Measurements from ENCODE around the gene TRIM31.

TRIM31 gene, protein sequence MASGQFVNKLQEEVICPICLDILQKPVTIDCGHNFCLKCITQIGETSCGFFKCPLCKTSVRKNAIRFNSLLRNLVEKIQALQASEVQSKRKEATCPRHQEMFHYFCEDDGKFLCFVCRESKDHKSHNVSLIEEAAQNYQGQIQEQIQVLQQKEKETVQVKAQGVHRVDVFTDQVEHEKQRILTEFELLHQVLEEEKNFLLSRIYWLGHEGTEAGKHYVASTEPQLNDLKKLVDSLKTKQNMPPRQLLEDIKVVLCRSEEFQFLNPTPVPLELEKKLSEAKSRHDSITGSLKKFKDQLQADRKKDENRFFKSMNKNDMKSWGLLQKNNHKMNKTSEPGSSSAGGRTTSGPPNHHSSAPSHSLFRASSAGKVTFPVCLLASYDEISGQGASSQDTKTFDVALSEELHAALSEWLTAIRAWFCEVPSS

DNA sequence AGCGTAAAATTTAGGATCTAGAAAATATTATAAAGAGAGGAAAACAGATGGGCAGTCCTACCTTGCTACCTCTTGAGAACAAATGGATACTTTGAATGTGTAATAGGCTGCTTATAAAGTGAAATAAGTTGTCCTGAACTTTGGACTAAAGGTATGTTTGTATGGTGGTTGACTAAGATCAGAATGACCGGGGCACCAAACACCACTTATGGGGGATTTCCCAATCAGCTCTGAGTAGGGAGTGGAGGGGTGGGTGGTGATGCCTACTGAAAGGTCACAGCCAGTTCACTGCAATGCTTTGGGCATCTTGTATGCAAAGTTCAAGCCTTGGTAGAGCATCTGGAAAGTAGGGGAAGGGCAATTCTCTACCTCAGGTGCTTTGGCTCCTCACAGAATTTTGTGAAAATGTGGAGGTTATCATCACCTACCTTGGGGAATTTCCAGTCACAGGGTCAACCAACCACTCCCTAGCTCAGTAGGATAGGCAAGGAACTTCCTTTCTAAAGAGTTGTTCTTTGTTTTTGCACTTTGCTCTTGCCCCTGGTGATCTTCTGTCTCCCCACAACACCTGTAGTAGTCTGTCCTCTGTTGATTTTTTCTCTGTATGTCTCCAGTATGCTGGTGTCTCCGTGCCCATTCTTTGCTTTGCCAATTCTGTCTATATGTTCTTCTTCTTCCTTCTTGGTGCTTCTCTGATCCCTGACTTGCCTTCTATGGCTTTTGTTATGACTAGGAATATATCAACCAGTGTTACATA lies at the start of gene TRIM31:
Gene TRIM31 (minus strand): TSS at position 88 of the 757 bp plus-strand sequence. CDS start 285 bp downstream, outside the sequence.
- no peak for DNase-seq

GRCh38 chr6:30162265-30163089 lies 49.6 kb upstream of the TRIM31 start:
- no peak for DNase-seq

GRCh38 chr6:30160785-30161531 lies 48.1 kb upstream of the TRIM31 start, which contains the start of gene TRIM10:
TSS of gene TRIM10 (minus strand) at chr6:30161211. CDS start at chr6:30160858, 353 bp downstream.
- no peak for DNase-seq

GRCh38 chr6:30160008-30160784 lies 47.3 kb upstream of the TRIM31 start:
- DNase-seq, result no peak

DNA sequence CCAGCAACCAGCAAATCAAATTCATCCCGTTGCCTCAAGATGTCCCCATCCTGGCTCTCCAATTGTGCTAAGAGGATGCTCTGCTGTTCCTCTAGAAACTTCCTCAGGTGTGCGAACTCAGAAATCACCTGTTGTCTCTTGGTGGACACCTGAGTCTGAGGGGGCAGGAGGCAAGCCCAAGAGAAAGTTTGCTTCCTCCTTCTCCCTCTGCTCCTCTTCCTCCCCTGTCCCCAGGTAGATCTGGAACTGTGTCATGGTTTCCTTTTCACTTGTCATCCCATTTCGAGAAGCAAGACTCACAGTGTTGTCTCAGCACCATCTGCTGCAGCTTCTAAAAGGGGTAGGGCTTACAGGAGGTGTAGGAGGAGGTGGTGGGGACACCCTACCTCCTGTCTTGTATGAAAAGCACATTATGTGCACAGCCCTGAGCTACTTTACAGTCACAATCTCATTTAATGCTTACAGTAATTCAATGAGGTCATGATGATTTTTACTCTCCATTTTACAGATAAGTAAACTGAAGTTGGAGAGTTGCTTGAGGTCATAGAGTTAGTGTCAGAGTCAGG lies 45.7 kb upstream of the TRIM31 start:
- DNase-seq, result no peak

GRCh38 chr6:30157999-30158398 lies 45.1 kb upstream of the TRIM31 start:
- no peak for DNase-seq

DNA sequence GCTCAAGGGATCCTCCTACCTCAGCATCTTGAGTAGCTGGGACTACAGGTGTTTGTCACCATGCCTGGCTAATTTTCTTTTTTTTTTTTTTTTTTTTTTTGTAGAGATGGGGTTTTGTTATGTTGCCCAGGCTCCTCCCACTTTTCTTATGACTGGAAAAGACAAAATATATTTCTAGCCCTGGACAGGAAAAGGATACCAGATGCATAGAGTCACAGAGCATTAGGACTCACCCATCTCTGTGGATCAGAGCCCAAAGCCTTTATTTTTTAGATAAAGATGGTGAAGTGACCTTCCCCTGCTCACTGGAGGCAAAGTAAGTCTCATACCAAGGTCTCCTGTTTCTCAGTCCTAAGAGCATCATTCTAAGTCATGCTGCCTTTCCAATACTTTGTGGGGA lies 44.7 kb upstream of the TRIM31 start:
- DNase-seq, result no peak

GRCh38 chr6:30156774-30157173 lies 43.9 kb upstream of the TRIM31 start:
- no peak for DNase-seq

DNA sequence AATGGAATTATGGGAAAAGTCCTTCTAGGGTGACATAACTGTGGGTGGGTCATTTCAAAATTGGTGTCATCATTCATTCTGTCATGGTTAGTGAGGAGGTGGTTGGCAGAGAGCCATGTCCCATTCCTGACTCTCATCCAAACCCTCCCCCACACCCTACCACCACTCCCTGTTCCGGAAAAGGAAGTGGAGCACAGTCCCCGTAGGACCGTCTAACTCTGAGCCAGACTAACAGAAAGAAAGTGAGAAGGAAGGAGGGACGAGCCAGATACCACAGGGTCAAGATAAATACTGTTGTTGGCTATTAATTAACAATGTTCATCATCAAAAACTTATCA lies 43.3 kb upstream of the TRIM31 start:
- no peak for DNase-seq

DNA sequence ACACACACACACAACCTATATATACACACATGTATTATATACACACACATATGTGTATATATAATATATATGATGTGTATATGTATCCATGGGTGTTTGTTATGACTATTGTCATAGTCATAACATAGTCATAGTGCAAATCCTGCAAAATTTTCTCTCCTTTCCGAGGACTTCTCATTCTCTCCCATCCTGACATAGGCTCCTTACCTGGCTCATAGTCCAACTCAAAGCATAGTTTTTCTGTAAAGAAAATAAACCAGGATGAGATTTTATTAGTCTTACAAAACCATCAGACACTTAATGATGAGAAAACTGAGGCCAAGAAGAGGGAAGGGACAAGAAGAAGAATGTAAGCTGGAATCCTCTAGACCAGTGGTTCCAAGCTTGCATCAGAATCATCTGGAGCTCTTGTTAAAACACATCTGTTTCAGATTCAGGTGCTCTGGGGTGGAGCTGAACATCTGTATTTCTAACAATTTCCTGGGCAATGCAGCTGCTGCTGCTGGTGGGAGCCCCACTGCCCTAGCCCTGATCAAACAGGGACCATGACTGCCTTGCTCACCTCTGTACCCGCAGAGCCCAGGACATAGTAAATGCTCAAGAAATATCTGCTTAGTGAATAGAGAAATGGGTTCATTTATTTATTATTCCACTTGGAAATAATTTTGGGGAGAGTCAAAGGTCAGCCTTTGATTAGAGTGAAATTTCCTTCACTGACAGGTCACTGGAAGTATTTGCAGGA lies 42.8 kb upstream of the TRIM31 start:
- no peak for DNase-seq

DNA sequence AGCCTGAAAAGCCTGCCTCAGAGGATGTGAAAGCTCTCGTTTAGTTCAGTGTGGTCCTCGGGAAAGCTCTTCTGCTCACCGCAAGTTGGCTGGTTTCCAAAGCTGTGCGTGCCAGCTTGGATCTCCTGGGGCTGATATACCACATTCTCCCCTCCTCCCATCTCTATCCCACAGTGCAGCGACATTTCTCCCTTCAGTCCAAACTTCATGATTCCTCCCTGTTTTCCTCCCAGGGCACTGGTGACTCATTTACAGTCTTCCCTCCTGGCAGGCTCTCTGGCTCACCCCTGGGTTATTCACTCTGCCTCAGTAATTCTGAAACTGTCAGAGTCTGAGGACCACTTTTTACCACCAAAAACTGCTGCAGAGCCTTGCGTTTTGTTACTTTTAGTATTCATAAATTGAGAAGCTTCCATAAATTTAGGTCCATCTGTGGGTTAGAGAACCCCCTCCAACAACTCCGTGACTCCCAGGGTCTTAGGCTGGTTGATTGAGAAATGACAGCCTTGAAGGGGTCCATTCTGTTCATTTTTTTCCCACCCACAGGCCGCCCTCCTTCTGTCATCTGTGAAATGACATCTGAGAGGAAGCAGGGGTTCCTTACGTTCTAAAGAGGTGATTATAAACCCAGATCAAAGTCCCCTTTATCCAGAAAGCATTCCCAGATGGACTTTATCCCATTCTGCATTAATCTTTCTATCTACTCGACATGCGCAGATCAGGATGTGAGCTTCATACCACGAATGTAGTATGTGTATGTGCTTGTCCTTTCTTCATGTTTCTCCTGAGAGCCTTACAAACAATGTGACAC lies 42.0 kb upstream of the TRIM31 start:
- DNase-seq, result no peak

DNA sequence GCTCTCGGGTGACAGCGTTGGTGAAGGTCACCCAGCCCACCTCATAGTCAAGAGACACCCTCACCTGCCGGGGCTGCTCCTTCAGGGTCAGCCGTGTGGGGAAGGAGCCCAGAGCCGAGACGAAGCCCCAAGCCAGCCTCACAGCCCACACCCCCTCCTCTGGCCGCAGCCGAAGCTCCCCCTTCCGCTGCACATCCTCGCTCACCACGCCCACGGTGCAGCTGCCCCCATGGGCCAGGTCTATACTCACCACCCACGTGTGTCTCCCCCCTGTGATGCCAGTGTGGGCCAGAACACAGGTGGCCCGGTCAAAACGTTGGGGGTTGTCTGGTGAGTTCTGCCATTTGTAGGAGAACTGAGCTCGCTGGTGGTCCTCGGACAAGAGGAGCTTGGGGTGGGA lies 41.2 kb upstream of the TRIM31 start:
- DNase-seq, result no peak

GRCh38 chr6:30152910-30153610 lies 40.2 kb upstream of the TRIM31 start:
- DNase-seq, result no peak

- DNase-seq, result no peak
Measured at GRCh38 chr6:30152016-30152673, 39.3 kb upstream of the TRIM31 start.

DNA sequence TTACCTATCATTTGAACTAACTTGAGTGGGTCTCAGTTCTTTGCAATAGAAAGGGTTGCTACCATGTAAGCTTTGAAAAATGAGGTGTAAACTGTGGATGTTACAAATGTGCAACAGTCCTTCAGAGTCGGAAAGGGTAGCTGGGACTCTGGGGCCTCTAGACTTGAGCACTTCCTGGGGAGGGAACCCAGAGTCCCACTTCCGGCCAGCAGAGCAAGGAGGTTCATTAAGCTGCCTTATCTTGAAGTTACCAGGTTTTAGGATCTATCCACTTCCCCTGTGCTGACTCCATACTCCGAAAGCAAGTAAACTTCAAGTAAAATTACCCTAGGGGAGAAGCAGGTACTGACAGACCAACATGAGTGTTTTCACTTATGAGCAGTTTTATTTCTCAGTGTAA lies 38.7 kb upstream of the TRIM31 start:
- DNase-seq, result no peak

DNA sequence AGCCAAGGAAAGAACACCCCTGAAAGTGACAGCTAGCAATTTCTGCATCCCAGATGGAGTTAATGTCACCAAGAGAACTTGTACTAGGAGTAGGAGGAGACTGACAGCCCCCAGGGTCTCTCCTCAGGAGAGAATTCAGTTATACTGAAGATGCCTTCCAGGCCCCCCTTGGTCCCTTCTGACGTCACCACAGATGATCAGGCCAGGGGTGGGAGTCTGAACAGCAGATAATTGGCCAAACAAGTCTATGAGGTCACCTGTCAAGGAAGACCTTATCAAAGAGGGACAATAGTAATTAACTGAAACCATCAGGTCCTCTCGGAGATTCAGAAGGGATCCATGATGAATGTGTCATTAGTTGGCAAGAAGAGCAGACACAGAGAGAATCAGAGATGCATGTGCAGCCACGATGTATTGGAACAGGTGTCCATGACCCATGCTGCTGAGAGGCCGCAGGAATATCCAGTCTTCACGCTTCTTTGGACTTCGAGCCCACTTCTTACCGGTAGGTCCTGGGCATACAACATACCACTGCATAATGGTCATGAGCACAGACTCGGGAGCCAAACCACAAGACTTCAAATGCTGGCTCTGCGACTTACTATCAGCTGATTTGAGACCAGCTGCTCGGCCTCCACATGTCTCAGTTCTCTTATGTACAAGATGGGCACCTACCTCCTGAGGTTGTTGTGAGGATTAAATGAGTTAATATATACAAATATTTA lies 37.9 kb upstream of the TRIM31 start:
- no peak for DNase-seq

DNA sequence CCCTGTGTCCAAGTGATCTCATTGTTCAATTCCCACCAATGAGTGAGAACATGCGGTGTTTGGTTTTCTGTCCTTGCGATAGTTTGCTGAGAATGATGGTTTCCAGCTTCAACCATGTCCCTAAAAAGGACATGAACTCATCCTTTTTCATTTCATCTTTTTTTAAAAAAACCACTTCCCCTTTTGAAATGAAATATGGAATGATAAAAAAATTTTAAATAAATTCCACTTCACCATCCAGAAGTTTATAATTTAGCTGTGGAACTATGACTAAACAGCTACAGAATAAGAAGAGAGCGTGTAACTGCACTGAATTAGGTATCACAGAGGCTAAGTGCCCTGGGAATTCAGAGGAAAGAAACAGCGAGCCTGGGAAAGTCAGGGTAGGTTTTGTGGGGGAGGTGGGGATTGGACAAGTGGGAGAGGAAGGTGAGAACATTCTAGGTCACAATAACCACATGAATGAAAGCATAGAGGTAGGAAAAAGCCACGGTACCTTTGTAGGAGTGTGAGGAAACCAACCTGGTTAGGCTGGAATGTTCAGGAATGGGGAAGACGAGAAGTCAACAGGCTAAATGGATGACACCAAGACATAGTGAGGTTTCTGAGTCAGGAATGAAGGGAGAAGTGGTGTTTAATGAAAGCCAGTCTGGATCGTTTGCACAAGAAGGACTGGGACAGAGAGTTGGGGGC lies 37.1 kb upstream of the TRIM31 start:
- DNase-seq, result no peak

Measured in NCI-H526 treated with DMSO at 0.1 percent for 48 hours (cell line).